Activated CD4-positive, alpha-beta T cell treated with anti-CD3 and anti-CD28 coated beads for 24 hours (primary cell): ENCODE measurements around the gene TMIGD1.

ENCODE experiments used
- DNase-seq, 2 donors: peaks; one replicate each; pipeline ENCODE4 v3.0.0-alpha.2; 2020; ENCODE audit warnings: low read depth in 2 of 2

Gene TMIGD1

DNA sequence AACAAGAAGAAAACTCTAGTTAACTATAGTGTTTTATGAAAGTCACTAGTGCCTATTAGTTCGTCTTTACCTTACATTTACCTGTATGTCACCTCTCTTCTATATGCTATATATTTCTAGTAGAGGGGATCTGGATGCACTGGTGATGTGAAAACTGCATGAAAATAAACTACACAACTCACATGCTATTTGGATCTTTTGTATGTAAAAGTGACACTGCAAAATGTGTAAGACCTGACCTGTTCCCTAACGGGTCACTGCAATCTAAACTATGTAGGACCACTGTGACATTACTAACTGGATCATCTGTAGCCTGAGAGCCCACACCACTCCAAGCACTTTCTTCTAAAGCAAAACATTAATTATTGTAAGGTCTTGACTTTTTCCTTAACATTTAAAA, 43.8 kb downstream of the TMIGD1 start:
- no peak for DNase-seq

DNA sequence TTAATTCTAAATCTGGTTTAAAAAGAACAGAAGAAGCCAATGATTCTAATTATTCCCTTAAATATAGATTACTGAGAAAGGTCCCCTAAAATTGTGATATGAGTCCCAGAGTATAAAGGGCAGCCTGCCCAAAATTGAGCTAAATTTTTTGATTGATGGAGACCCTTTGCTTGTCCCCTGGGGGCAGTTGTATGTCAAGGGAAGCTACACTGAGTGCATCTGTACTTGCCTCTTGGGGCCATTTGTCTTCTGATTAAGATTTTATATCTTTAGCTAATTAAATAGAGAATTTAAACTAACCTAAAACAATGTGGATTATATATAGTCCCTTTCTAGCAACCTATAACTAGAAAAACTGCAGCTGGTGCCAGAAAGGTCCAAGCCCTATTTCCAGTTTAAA, 54.7 kb downstream of the TMIGD1 start:
- DNase-seq, result no peak

DNA sequence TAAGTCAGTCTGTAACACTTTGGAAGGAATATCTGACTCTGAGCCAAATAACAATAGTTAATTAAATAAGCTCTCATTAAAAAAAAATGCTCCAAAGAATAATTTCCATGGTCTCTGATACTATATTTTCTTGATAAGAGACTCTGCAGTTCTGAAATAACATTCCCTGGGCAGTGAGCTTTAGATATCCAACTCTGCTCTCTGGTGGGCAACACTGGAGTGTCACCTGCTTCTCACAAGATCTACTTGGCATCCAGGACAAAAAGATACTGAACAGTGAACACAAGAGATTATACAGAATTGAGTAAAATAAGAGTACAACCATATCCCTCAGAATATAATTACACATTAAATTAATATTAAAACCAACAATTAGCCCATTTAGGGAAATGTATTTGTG, 55.8 kb downstream of the TMIGD1 start:
- no peak for DNase-seq

DNA sequence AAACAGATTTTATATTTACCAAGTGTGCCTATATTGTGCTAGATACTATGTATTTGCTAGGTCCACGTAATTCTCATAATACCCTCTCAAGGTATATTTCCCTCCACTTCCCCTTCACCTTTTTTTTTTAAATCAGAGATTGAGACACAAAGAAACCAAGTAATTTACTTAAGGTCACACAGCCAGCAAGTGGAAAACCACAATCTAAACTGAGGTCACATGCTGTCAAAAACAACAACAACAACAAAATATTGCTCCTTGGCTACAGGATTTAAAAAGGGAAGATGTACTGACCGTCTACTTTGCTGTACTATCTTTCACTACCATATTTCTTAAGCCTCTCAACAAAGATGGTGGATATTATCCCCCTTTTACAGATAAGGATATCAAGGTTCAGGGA, 57.9 kb downstream of the TMIGD1 start:
- no peak for DNase-seq

DNA sequence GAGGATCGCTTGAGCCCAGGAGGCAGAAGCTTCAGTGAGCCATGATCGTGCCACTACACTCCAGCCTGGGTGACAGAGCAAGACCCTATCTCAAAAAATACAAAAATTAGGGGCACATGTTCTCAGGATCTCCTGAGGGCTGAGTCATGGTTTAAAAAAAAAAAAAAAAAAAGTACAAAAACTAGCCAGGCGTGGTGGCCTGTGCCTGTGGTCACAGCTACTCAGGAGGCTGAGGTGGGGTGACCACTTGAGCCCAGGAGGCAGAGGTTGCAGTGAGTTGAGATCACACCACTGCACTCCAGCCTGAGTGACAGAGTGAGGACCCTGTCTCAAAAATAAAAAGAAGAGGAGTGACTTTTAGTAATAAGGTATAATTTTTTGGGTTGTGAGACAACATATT, 59.0 kb downstream of the TMIGD1 start:
- DNase-seq, result no peak

DNA sequence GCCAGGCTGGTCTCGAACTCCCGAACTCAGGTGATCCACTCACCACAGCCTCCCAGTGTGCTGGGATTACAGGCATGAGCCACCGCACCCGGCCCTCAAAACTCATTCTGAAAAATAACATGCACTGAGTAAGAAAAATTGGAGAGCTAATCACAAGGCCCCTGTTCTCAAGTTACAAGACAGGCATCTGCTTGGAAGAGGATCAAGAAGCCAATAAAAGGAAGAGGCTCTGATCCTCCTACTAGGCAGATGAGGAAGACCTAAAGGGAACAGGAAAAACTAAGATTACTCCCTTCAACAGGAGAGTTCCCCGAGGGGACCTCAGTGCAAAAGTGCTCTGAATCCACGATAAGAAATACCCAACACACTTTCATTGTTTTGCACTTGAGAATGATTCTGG, 60.5 kb downstream of the TMIGD1 start:
- DNase-seq, result no peak

DNA sequence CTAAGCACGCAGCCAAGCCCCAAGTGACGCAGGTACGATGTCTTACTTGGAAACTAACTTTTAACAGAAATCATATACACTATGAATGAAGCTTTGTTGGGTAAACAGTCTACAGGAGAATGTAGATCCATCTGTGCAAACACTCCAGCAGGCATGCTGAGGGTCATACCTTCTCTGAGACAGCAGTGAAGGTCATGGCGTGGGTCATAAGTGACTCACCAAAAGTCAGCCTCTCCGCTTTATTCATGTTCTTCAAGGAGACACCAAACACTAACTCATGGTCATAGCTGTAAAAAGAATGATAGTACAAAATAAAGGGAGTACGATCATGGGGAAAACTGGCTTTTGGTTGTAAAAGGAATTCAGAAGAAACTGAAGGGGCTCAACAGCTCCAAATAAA, 62.8 kb downstream of the TMIGD1 start:
- DNase-seq, result no peak

DNA sequence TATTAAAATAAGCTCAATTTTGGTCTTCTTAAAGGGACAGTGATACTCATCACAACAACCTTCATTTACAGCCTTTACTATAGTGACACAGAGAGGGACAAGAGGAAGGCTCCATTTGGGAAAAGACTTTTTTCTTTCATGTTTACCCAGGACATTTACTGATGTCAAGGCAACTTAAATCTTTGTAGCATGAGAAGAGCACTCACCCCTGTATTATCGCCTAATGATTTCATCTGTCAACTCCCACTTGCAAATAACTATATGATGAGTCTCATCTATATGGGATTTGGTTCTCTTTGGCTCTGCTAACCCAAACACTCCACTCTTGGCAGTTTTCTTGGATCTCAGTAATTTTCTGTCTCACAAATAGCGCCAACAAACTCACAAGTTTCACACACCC, 66.2 kb downstream of the TMIGD1 start:
- no peak for DNase-seq
